Mucosa of descending colon (tissue), 3 donors: ENCODE measurements around the gene RBPJ. TPM values are rescaled to one million over a fixed set of nuclear protein-coding genes. Genes with fewer than 3 reads are reported as not detected.

Experiments used
- ATAC-seq: fragments of 200-7000 bp; cut with Tn5 transposase; one replicate; pipeline ENCODE4 v1.9.1; 2020; ENCODE audit warnings: mild to moderate bottlenecking, moderate library complexity
- DNase-seq, 3 donors: peaks; one replicate each; pipeline ENCODE4 v3.0.0-alpha.2; 2020
- H3K36me3 ChIP-seq: fragments of 200-600 bp; one replicate; pipeline ENCODE4 v1.8.0; 2021; ENCODE audit warnings: low read depth, mild to moderate bottlenecking
- H3K4me1 ChIP-seq: fragments of 200-600 bp; one replicate; pipeline ENCODE4 v1.8.0; 2021; ENCODE audit warnings: low read depth, mild to moderate bottlenecking
- H3K4me3 ChIP-seq: fragments of 200-600 bp; one replicate; pipeline ENCODE4 v1.8.0; 2021; ENCODE audit warnings: mild to moderate bottlenecking
- H3K9me3 ChIP-seq: fragments of 200-600 bp; one replicate; pipeline ENCODE4 v1.8.0; 2021; ENCODE audit warnings: mild to moderate bottlenecking
- CTCF ChIP-seq: fragments of 200-600 bp; IDR thresholded peaks from one replicate; pipeline ENCODE4 v1.8.0; 2022; ENCODE audit warnings: antibody characterized with exemption, mild to moderate bottlenecking
- intact Hi-C, 2 donors: fragments of 100-400 bp; cut with DNase I in 1 of 2; cut with micrococcal nuclease in 1 of 2; formaldehyde crosslinking; loops; one replicate each; pipeline versions ENCODE4 v1.11.0 to v1.11.1; 2022; cut with DNase I, micrococcal nuclease
- total RNA-seq, 3 donors: library from RNA; stranded (reverse); fragmentation: NEBNext Ultra II Directional in 2 of 3; extraction: Animal tissue kit (Norgen Biotek cat#: 25700) in 2 of 3; gene quantifications; one replicate each; pipeline versions ENCODE4 v1.2.1 to v1.2.4, GENCODE V29; 2021 to 2023
- donor health status: DM: no; HTN: no; CAD: no; lungs with moderate emphysema.
- donor health status: DM: no; HTN: no; CAD: no.
- donor health status: DM: no; HTN: yes; CAD: no.

The RBPJ gene
- total RNA-seq, 3 donors from 2014 or later: 50.4 to 133 (median 52.0) TPM

GRCh38 chr4:26365537-26366150 lies 44.8 kb downstream of the RBPJ start:
- no peak overlapping the region for H3K4me3 ChIP-seq
- no peak for DNase-seq
- no peaks in the 10 kb centered on the region for H3K9me3 ChIP-seq
- no peak for ATAC-seq
- TF ChIP-seq CTCF: no peak
- no peaks in the 10 kb centered on the region for H3K36me3 ChIP-seq
- intact Hi-C loops: no loop called here
- H3K4me1 ChIP-seq: no peaks in the 10 kb centered on the region

GRCh38 chr4:26367811-26368210 lies 47.0 kb downstream of the RBPJ start:
- Histone ChIP-seq H3K36me3 (no peaks in the 10 kb centered on the region), H3K4me3 (no peak overlapping the region), H3K9me3 (no peaks in the 10 kb centered on the region), H3K4me1 (peaks cover 7% of the 10 kb centered on the region)
- no peak for TF ChIP-seq CTCF
- ATAC-seq (no peak), DNase-seq (no peak)
- intact Hi-C loops: no loop called here

- DNase-seq: no peak
- ATAC-seq: no peak
- Histone ChIP-seq H3K9me3 (no peaks in the 10 kb centered on the region), H3K36me3 (no peaks in the 10 kb centered on the region), H3K4me1 (peaks cover 12% of the 10 kb centered on the region), H3K4me3 (no peak overlapping the region)
- intact Hi-C loops: no loop called here
- no peak for TF ChIP-seq CTCF
These were observed 47.9 kb downstream of the RBPJ start for GRCh38 chr4:26368685-26369084.

GRCh38 chr4:26369132-26369531 lies 48.3 kb downstream of the RBPJ start:
- TF ChIP-seq CTCF: no peak
- no peak for DNase-seq
- no peak for ATAC-seq
- H3K4me1 ChIP-seq: peaks cover 12% of the 10 kb centered on the region
- no peaks in the 10 kb centered on the region for H3K36me3 ChIP-seq
- no peak overlapping the region for H3K4me3 ChIP-seq
- H3K9me3 ChIP-seq: no peaks in the 10 kb centered on the region
- intact Hi-C loops: no loop called here

DNA sequence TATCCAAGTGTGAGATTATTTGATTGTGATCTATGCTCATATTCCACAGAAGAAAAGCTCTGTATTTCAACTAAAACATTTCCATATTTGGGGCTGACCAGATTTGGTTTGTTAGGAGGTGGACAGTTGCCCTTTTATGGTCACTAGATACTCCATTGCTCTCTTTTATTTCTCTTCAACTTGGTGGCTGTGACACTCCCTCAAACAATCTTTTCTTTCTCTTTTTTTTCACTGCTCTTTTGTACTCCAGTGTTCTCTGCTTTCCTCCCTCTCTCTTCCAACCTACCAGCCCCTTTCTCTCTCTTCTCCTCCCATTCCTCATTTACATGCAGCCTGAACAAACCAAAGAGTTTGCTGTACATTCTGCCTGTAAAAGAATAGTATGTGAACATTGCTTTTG lies 48.8 kb downstream of the RBPJ start:
- ATAC-seq (no peak), DNase-seq (no peak)
- TF ChIP-seq CTCF: no peak
- Histone ChIP-seq H3K36me3 (no peaks in the 10 kb centered on the region), H3K4me3 (no peak overlapping the region), H3K4me1 (peaks cover 12% of the 10 kb centered on the region), H3K9me3 (no peaks in the 10 kb centered on the region)
- intact Hi-C loops: no loop called here

GRCh38 chr4:26372076-26372475 lies 51.3 kb downstream of the RBPJ start:
- H3K4me3 ChIP-seq: no peak overlapping the region
- H3K9me3 ChIP-seq: no peaks in the 10 kb centered on the region
- DNase-seq (no peak), ATAC-seq (no peak)
- no peak for TF ChIP-seq CTCF
- no peaks in the 10 kb centered on the region for H3K36me3 ChIP-seq
- peaks cover 12% of the 10 kb centered on the region for H3K4me1 ChIP-seq
- intact Hi-C loops: no loop called here
